ENCODE measurements around the gene RPL10. TPM values are rescaled to one million over a fixed set of nuclear protein-coding genes. Genes with fewer than 3 reads are reported as not detected.
A peak's percentile ranks its signal among the peaks of the same experiment; 100 is the strongest.

RPL10 gene
- total and polyA plus RNA-seq, 4 experiments from 2014 or later: 4,018 to 5,740 (median 5,272) TPM

DNA sequence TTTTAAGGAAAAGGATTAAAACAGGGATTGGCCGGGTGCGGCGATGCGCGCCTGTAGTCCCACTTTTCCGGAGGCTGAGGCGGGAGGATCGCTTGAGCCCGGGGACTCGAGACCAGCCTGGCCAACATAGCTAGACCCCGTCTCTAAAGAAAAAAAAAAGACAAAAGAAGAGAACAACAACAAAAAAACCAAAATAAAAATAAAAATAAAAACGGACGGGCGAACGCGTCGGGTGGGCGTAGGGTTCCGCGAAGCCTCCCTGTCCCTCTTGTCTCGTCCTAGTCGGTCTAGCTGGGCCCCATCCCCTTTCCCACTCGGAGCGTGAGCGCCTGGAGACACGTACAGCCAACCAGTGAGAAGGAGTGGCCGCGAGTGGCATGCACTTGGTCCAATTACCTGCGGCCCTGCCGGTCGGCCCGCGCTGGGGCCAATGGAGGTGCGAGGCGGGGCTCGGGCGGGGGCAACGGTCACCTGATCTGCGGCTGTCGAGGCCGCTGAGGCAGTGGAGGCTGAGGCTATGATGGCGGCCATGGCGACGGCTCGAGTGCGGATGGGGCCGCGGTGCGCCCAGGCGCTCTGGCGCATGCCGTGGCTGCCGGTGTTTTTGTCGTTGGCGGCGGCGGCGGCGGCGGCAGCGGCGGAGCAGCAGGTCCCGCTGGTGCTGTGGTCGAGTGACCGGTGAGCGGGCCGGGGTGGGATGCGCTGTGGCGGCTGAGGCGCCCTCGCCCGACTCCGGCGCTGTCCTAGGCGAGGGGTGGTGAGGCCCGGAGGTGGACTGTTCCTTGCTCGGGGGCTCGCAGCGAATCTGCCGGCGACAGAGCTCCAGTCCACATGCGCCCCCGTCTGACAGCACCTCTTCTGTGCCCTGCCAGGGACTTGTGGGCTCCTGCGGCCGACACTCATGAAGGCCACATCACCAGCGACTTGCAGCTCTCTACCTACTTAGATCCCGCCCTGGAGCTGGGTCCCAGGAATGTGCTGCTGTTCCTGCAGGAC, 30.3 kb downstream of the RPL10 start, which contains the start of gene ATP6AP1:
TSS of gene ATP6AP1 (plus strand) at position 502 of the 996 bp plus-strand sequence. CDS start at position 518, 16 bp downstream.
- H3K4me1 Mint-ChIP-seq: peaks cover 13 to 30% (median 23%) of the 10 kb centered on the region in 4 donors
- no peaks in the 10 kb centered on the region for H3K9me3 Mint-ChIP-seq

DNA sequence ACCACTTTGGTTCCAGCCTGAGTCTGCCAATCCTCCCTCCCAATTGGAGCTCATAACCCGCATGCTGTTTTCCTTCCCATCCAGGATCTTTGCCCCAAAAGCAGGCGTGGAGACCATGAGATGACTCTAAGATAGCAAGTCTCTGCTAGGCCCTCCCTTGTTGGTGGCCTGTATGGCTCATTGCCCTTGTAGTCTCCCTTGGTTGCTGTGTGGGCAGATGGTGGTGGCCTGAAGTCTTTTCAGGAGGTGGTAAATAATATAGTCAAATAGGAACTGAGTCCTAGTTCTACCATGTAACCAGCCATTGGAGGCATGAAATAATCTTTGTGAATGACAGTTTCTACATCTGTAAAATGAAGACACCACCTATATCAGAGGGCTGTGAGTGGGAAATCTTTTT, 31.5 kb downstream of the RPL10 start:
- peaks cover 28% of the 10 kb centered on the region for H3K4me1 ChIP-seq (ENCODE audit: insufficient read depth, low read length)
- no peak overlapping the region for H3K27ac ChIP-seq (ENCODE audit: low read depth, low read length)
- H3K36me3 Mint-ChIP-seq: peaks cover 10 to 17% of the 10 kb centered on the region in 2 donors
- H3K4me3 Mint-ChIP-seq: peak overlapping the region; percentile 74 to 89 (median 84)
- H3K4me3 ChIP-seq (ENCODE audit: low read length in 2 of 2): no peak overlapping the region
- ChIA-PET CTCF (ENCODE audit: partially characterized antibody) (interaction anchor here (1.0 to 2.7 kb wide), 4 partner anchors 20 to 59 kb away, joined by 3 to 8 read pairs (median 4); partner anchors contain the start of gene RPL10), POLR2A (ENCODE audit: partially characterized antibody) (interaction anchor here (0.7 to 5.8 kb wide), 7 partner anchors 9 to 61 kb away, joined by 4 to 37 read pairs (median 7); partner anchors contain the start of genes PLXNA3, RPL10, SLC10A3 and TAFAZZIN)
- H3K36me3 ChIP-seq (ENCODE audit: insufficient read depth, low read length): peaks cover 8% of the 10 kb centered on the region
- DNase-seq: no peak
- no peaks in the 10 kb centered on the region for H3K9me3 Mint-ChIP-seq
- intact Hi-C loops (cut with micrococcal nuclease): loop anchor here (2.0 kb wide), 1 partner anchor 15 kb away; the partner anchor contains the start of gene FAM50A
- H3K27me3 ChIP-seq (ENCODE audit: insufficient read depth, low read length): no peaks in the 10 kb centered on the region
- H3K27me3 Mint-ChIP-seq: no peaks in the 10 kb centered on the region
- peaks cover 10 to 26% (median 19%) of the 10 kb centered on the region in 4 donors for H3K4me1 Mint-ChIP-seq
- H3K27ac Mint-ChIP-seq: peak overlapping the region; percentile 54 to 91 (median 80)
- H3K9me3 ChIP-seq (ENCODE audit: control insufficient read depth in 1 of 2, low read length in 2 of 2): no peaks in the 10 kb centered on the region

More for the DNA sequence above, 30.3 kb downstream of the RPL10 start, which contains the start of gene ATP6AP1:
- Mint-ChIP-seq H3K27ac (peak within 1 kb of the TSS; percentile 72 to 93 (median 86)), H3K36me3 (peaks cover 9 to 16% of the 10 kb centered on the region in 2 donors), H3K27me3 (no peaks in the 10 kb centered on the region), H3K4me3 (peak within 1 kb of the TSS; percentile 74 to 89 (median 84))
- CTCF ChIA-PET (ENCODE audit: partially characterized antibody): interaction anchor here (1.0 to 2.7 kb wide), 6 partner anchors 18 to 108 kb away, joined by 3 to 8 read pairs (median 3); partner anchors contain the start of genes RPL10 and SLC10A3
- Histone ChIP-seq H3K27me3 (ENCODE audit: insufficient read depth, low read length) (no peaks in the 10 kb centered on the region), H3K4me1 (ENCODE audit: insufficient read depth, low read length) (peaks cover 28% of the 10 kb centered on the region), H3K4me3 (ENCODE audit: low read length in 2 of 2) (peak within 1 kb of the TSS; percentile 61 to 62), H3K36me3 (ENCODE audit: insufficient read depth, low read length) (peaks cover 8% of the 10 kb centered on the region), H3K9me3 (ENCODE audit: control insufficient read depth in 1 of 2, low read length in 2 of 2) (no peaks in the 10 kb centered on the region), H3K27ac (ENCODE audit: low read depth, low read length) (peak within 1 kb of the TSS; percentile 65)
- DNase-seq: peak; percentile 84 to 89 (median 89)
- POLR2A ChIA-PET (ENCODE audit: partially characterized antibody): interaction anchor here (0.6 to 5.8 kb wide), 16 partner anchors 8 to 503 kb away, joined by 3 to 37 read pairs (median 5); partner anchors contain the start of genes ARHGAP4, PLXNA3, RPL10 and SLC10A3
- intact Hi-C loops (cut with micrococcal nuclease): loop anchor here (2.0 kb wide), 1 partner anchor 16 kb away; the partner anchor contains the start of gene FAM50A

- CTCF ChIA-PET (ENCODE audit: partially characterized antibody): no interaction called here
- Mint-ChIP-seq H3K27ac (peak overlapping the region in 4 of 7 donors; percentile 13 to 80 (median 49)), H3K9me3 (no peaks in the 10 kb centered on the region), H3K4me3 (peak overlapping the region in 4 of 8 donors; percentile 10 to 37 (median 32)), H3K36me3 (peaks cover 10 to 17% of the 10 kb centered on the region in 2 donors), H3K27me3 (no peaks in the 10 kb centered on the region), H3K4me1 (peaks cover 10 to 26% (median 19%) of the 10 kb centered on the region in 4 donors)
- Histone ChIP-seq H3K9me3 (ENCODE audit: control insufficient read depth in 1 of 2, low read length in 2 of 2) (no peaks in the 10 kb centered on the region), H3K36me3 (ENCODE audit: insufficient read depth, low read length) (peaks cover 8% of the 10 kb centered on the region), H3K27ac (ENCODE audit: low read depth, low read length) (no peak overlapping the region), H3K4me1 (ENCODE audit: insufficient read depth, low read length) (peaks cover 28% of the 10 kb centered on the region), H3K27me3 (ENCODE audit: insufficient read depth, low read length) (no peaks in the 10 kb centered on the region), H3K4me3 (ENCODE audit: low read length in 2 of 2) (no peak overlapping the region)
- no peak for DNase-seq
- POLR2A ChIA-PET (ENCODE audit: partially characterized antibody): interaction anchor here (1.3 to 5.8 kb wide), 3 partner anchors 19 to 59 kb away, joined by 4 to 37 read pairs (median 9); partner anchors contain the start of genes RPL10 and TAFAZZIN
- intact Hi-C loops (cut with micrococcal nuclease): no loop called here
These were observed 32.3 kb downstream of the RPL10 start for GRCh38 chrX:154430479-154430878.

DNA sequence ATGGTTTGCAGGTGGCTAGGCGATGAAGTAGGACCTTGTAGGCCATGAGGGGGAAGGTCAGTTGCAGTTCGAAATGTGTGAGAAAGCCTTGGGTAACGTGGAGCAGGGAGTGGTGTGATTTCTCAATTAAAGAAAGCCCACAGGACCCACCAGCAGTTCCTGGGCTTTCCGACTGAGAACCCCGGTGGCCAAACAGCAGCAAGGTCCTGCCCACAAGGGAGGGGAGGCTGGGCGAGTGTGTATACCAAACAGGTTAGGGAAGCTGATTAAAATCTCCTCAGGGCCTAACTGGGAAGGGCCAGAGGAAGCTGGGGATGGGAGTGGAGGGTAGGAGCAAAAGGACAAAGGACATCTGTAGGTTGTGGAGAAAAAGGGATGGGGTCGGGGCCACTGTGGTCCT, 32.7 kb downstream of the RPL10 start:
- Mint-ChIP-seq H3K36me3 (peaks cover 10 to 18% of the 10 kb centered on the region in 2 donors), H3K4me1 (peaks cover 10 to 26% (median 20%) of the 10 kb centered on the region in 4 donors), H3K27me3 (no peaks in the 10 kb centered on the region), H3K27ac (peak overlapping the region in 4 of 7 donors; percentile 13 to 53 (median 27)), H3K4me3 (peak overlapping the region in 2 of 8 donors; percentile 32), H3K9me3 (no peaks in the 10 kb centered on the region)
- DNase-seq: no peak
- CTCF ChIA-PET (ENCODE audit: partially characterized antibody): no interaction called here
- Histone ChIP-seq H3K4me3 (ENCODE audit: low read length in 2 of 2) (no peak overlapping the region), H3K4me1 (ENCODE audit: insufficient read depth, low read length) (peaks cover 29% of the 10 kb centered on the region), H3K27ac (ENCODE audit: low read depth, low read length) (no peak overlapping the region), H3K9me3 (ENCODE audit: control insufficient read depth in 1 of 2, low read length in 2 of 2) (no peaks in the 10 kb centered on the region), H3K27me3 (ENCODE audit: insufficient read depth, low read length) (no peaks in the 10 kb centered on the region), H3K36me3 (ENCODE audit: insufficient read depth, low read length) (peaks cover 8% of the 10 kb centered on the region)
- intact Hi-C loops (cut with micrococcal nuclease): no loop called here
- POLR2A ChIA-PET (ENCODE audit: partially characterized antibody): interaction anchor here (1.3 to 5.8 kb wide), 3 partner anchors 19 to 59 kb away, joined by 4 to 37 read pairs (median 9); partner anchors contain the start of genes RPL10 and TAFAZZIN

DNA sequence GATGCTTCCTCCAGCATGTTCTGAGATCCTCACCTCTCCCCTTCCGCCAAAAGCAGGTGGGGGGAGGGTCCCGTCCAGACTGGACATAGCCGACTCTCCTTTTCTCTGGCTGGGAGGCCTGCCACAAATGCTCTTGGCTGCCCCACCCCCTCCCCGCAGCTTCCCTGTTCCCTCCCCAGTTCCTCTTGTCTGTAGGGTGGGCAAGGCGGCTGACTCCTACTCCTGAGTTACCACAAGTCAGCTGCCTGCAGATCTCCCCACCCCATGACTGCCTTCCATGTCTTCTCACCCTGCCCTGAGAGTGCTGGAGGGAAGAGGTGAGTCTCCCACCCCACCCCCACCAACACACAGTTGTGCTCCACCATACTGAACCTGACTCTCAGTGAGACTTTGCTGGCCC, 33.2 kb downstream of the RPL10 start:
- DNase-seq: no peak
- Histone ChIP-seq H3K4me3 (ENCODE audit: low read length in 2 of 2) (no peak overlapping the region), H3K4me1 (ENCODE audit: insufficient read depth, low read length) (peaks cover 33% of the 10 kb centered on the region), H3K27ac (ENCODE audit: low read depth, low read length) (no peak overlapping the region), H3K36me3 (ENCODE audit: insufficient read depth, low read length) (peaks cover 8% of the 10 kb centered on the region), H3K27me3 (ENCODE audit: insufficient read depth, low read length) (no peaks in the 10 kb centered on the region), H3K9me3 (ENCODE audit: control insufficient read depth in 1 of 2, low read length in 2 of 2) (no peaks in the 10 kb centered on the region)
- Mint-ChIP-seq H3K36me3 (peaks cover 10 to 22% of the 10 kb centered on the region in 2 donors), H3K9me3 (no peaks in the 10 kb centered on the region), H3K27ac (peak overlapping the region in 2 of 7 donors; percentile 48 to 76), H3K27me3 (no peaks in the 10 kb centered on the region), H3K4me1 (peaks cover 12 to 30% (median 22%) of the 10 kb centered on the region in 4 donors), H3K4me3 (no peak overlapping the region)
- POLR2A ChIA-PET (ENCODE audit: partially characterized antibody): interaction anchor here (0.5 to 5.8 kb wide), 4 partner anchors 13 to 58 kb away, joined by 3 to 37 read pairs (median 6); partner anchors contain the start of genes RPL10 and TAFAZZIN
- intact Hi-C loops (cut with micrococcal nuclease): no loop called here
- CTCF ChIA-PET (ENCODE audit: partially characterized antibody): no interaction called here

DNA sequence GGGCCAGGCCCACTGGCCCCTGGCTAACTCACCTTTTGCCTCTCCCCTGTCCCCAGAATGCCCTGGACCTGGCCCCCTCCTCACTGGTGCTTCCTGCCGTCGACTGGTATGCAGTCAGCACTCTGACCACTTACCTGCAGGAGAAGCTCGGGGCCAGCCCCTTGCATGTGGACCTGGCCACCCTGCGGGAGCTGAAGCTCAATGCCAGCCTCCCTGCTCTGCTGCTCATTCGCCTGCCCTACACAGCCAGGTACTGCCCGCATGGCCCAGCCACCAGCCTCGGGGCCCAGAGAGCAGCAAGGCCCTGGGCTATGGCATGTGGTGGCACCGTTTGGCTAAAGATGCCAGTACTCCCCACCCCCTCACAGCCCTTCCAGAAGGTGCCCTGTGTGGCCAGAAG, 34.0 kb downstream of the RPL10 start:
- H3K27ac ChIP-seq (ENCODE audit: low read depth, low read length): no peak overlapping the region
- no peak overlapping the region for H3K4me3 ChIP-seq (ENCODE audit: low read length in 2 of 2)
- H3K27ac Mint-ChIP-seq: peak overlapping the region in 1 of 7 donors; percentile 57
- no peaks in the 10 kb centered on the region for H3K27me3 ChIP-seq (ENCODE audit: insufficient read depth, low read length)
- H3K36me3 ChIP-seq (ENCODE audit: insufficient read depth, low read length): peaks cover 8% of the 10 kb centered on the region
- intact Hi-C loops (cut with micrococcal nuclease): no loop called here
- H3K4me3 Mint-ChIP-seq: no peak overlapping the region
- POLR2A ChIA-PET (ENCODE audit: partially characterized antibody): interaction anchor here (0.9 to 5.8 kb wide), 4 partner anchors 9 to 33 kb away, joined by 3 to 37 read pairs (median 6); partner anchors contain the start of genes RPL10 and TAFAZZIN
- no peak for DNase-seq
- H3K4me1 ChIP-seq (ENCODE audit: insufficient read depth, low read length): peaks cover 30% of the 10 kb centered on the region
- CTCF ChIA-PET (ENCODE audit: partially characterized antibody): no interaction called here
- no peaks in the 10 kb centered on the region for H3K9me3 Mint-ChIP-seq
- no peaks in the 10 kb centered on the region for H3K9me3 ChIP-seq (ENCODE audit: control insufficient read depth in 1 of 2, low read length in 2 of 2)
- H3K4me1 Mint-ChIP-seq: peaks cover 12 to 31% (median 21%) of the 10 kb centered on the region in 4 donors
- peaks cover 10 to 24% of the 10 kb centered on the region in 2 donors for H3K36me3 Mint-ChIP-seq
- H3K27me3 Mint-ChIP-seq: no peaks in the 10 kb centered on the region
